GM19372 (cell line): ENCODE measurements around the gene PPARD.
A peak's percentile ranks its signal among the peaks of the same experiment; 100 is the strongest.

ENCODE experiments used
- ATAC-seq: cut with Tn5 transposase; IDR thresholded peaks from one replicate; pipeline ENCODE4 v1.9.1; 2021; ENCODE audit warnings: mild to moderate bottlenecking, low read depth, moderate library complexity; ENCODE audit not compliant: unreplicated experiment

PPARD gene

DNA sequence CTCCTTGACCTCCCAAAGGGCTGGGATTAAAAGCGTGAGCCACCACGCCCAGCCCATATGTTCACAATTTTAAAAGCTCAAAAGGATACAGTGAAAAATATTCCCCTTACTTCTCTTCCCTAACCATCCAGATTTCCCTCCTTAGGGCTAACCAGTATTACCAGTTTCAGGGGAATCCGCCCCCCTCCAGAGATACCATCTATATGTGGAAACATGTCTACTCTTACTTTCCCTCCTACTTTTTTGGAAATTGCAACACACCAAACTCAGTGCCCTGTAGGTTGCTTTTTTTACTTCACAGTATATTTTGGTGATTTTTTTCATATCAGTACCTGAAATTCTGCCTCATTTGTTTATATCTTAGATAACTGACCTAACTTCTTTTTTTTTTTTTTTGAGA, 118.9 kb downstream of the PPARD start:
- ATAC-seq: no peak

DNA sequence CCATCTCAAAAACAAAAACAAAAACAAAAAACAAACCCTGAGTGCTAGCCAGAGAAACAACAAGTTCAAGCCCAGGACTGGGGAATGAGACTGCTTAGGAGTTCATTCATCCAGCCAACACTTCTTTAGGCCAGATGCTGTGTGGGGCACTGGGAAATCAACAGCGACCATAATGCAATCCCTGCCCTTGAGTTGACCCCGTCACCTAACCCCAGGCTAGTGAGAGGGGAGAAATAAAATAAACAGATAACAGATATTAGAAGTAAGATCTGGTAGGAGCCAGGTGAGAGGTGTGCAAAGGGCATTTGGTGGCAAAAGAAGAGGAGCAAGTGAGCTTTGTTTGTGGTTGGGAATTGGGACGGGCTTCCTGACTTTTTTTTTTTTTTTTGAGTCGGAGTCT, 120.9 kb downstream of the PPARD start:
- no peak for ATAC-seq

DNA sequence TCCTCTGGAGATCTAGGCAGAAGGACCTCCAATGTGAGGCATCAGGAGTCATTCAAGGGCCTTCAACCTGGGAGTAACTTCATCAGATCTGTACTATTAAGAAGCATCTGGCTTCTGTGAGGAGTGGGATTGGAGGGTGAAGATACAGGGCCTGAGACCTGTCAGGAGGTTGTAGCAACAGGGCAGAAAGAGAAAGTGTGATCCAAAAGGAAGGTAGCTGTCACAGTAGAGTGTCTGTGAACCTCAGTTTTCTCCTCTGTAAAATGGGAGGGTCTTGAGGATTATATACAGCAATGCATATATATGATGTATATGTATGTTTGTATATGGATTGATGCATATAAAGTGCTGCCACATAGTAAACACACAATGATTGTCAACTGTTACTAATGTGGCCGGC, 123.3 kb downstream of the PPARD start:
- no peak for ATAC-seq

DNA sequence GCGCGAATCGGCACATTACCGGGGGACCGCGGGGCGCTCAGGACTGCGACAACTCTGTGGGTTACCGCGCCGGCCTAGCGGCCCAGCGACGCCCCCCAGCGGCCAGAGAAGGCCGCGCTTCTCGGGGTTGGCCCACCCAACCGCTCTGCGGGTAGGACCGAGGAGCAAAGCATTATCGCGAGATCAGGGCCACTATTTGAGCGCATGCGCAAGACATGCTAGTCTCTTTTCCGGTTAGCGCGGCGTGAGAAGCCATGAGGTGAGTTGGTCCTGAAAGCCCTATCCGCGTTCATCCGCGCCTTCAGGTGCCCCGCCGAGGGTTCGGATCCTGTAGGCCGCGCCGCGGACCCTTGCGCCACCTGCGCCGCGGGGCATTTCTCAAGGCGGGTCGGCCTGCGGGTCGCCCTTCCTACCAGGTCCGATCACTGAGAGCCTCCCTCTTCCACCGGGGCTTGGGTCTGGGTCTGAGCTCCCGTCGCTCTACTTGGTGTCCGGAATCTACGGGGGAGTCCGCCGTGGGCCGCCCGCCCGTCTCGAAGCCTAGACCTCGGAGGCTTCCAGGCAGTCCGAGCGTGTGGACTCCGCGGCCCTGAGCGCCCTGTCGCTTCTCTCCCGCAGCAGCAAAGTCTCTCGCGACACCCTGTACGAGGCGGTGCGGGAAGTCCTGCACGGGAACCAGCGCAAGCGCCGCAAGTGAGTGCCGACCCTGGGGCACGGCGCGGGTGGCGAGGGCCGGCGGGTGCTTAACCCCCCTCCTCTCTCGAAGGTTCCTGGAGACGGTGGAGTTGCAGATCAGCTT, 126.0 kb downstream of the PPARD start, which contains the start of gene RPL10A:
TSS of gene RPL10A (plus strand) at position 221 of the 799 bp plus-strand sequence. CDS start at position 255, 34 bp downstream.
- ATAC-seq: peak; percentile 83

DNA sequence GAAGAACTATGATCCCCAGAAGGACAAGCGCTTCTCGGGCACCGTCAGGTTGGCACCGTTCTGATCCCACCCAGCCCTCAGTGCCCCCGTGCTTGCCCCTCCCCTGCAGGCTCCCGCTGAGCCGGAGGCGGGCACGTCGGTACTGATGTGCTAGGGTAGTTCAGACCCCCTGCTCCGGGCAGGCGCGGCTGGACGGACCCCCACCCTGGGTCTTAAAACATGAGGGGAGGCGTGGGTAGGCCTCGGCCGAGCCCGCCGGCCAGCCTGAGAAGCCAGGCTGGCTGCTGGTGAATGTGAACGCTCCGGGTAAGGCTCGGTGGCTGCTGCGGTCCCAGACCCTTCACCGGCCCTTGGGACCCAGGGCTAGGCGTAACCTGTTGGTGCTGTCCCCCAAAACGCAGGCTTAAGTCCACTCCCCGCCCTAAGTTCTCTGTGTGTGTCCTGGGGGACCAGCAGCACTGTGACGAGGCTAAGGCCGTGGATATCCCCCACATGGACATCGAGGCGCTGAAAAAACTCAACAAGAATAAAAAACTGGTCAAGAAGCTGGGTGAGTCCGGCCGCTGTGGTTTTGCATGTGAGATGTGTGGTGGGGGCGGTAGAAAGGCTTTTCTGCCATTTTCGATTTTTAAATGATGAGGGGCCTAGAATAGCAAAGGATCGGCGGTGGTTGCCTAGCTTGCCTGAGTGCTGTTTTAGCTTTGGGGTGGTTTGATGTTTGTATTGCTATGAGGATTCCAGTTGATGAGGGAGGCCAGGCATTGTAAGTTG, 126.8 kb downstream of the PPARD start:
- no peak for ATAC-seq

DNA sequence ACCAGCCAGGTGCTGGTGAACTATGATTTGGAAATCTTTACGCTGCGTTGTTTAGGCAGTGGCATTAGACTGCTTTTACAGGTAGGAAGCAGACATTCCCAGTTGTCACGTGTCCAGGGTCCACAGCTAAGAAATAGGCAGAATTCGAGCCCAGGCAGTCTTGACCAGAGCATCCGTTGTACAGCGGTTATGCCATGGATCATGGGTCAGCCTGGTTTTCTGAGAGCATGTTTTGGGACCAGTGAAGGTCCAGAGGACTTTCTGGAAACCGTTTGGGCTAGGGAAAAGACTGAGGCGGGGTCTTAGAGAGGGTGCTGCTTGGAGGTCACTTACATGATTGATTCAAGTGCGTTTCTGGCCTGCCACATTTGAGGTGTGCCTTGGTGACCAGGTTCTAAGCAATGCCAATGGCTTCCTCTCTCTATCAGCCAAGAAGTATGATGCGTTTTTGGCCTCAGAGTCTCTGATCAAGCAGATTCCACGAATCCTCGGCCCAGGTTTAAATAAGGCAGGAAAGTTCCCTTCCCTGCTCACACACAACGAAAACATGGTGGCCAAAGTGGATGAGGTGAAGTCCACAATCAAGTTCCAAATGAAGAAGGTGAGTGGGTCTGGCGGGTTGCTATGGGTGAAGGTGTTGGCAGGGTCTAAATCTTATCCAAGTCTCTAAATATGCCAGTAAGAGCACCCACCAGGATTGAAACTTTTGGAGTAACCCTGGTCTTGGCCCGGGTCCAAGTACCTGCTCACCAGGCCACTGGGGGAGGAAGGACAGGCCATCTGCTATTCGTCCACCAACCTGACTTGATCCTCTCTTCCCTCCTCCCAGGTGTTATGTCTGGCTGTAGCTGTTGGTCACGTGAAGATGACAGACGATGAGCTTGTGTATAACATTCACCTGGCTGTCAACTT, 127.6 kb downstream of the PPARD start:
- ATAC-seq: no peak

DNA sequence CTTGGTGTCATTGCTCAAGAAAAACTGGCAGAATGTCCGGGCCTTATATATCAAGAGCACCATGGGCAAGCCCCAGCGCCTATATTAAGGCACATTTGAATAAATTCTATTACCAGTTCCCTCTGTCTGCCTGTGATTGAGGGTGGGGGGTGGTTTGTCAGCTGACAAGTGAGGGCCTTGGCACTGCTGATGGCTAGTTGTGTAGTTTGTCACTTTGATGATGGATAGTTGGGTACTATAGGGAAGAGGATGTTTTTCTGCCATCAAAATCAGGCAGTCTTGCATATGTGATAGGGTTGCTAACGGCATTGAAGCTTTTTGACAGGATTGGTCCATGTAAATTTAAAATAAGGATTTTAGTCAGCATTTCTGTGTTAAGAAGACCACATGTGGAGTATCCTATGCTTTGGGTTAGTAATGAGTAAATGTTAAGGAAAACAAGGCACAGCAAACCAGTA, 128.3 kb downstream of the PPARD start:
- no peak for ATAC-seq

DNA sequence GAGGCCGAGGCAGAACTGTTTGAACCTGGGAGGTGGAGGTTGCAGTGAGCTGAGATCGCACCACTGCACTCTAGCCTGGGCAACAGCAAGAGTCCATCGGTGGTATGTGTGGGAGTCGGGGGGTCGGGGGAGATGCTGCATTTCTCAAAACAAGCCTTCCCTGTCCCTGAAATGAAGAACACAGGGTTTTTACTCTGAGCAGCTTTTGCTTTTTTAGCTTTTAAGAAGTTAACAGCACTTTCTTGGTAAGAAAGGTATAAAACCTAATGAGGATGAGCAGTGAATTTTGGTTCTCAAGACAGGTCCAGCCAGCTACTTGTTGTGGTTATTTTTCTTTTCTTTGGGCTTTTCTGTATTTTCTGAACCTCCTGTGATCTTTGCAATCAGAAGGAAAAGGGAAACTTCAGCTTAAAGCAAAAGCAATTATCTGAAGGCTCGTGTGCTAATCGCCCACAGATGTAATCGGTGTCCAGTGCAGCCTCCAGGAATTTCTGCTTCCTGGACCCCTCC, 129.5 kb downstream of the PPARD start:
- no peak for ATAC-seq

DNA sequence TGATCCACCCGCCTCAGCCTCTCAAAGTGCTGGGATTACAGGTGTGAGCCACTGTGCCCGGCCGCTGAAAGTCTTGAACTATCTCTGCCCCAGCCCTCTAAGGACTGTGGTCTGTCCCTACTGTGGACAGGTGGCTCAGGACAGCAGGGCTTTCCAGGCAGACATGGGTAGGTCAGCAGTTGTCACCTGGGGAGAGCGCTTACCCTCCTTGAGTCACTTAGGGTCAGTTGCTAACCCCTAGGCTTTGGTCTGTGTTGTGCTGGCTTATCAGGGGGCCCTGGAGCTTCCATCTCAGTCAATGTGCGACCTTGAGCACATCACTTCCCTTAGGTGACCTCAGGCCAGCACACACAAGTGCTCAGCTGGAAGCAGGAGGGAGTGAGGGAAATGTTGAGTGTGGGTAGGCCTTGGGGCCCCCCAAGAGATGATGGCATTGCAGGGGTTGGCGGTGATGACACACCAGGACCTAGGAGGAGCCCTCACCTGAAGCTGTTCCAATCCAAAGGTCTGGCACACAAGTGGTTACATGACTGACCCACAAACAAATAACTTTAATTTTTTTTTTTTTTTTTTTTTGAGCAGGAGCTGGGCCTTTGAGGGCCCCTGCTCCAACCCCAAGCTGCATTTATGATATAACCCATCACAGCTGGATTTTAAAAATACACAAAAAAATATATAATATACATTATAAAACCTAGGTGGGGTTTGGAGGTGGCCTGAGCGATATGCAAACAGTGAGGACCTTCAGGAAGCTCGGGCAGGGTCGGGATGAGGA, 130.9 kb downstream of the PPARD start:
- no peak for ATAC-seq

DNA sequence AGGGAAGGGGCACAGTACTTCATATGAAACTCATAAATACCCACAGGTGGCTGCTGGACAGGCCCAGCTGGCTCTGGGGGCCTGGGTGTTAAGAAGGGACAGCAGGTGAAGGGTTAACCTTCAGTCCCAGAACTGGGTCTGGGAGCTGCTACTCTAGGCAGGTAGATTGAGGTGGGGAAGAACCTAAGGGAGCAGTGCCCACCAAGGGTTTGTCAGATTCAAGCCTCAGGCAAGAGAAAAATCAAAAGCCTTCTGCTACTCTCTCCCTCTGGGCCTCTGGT, 131.4 kb downstream of the PPARD start:
- no peak for ATAC-seq

DNA sequence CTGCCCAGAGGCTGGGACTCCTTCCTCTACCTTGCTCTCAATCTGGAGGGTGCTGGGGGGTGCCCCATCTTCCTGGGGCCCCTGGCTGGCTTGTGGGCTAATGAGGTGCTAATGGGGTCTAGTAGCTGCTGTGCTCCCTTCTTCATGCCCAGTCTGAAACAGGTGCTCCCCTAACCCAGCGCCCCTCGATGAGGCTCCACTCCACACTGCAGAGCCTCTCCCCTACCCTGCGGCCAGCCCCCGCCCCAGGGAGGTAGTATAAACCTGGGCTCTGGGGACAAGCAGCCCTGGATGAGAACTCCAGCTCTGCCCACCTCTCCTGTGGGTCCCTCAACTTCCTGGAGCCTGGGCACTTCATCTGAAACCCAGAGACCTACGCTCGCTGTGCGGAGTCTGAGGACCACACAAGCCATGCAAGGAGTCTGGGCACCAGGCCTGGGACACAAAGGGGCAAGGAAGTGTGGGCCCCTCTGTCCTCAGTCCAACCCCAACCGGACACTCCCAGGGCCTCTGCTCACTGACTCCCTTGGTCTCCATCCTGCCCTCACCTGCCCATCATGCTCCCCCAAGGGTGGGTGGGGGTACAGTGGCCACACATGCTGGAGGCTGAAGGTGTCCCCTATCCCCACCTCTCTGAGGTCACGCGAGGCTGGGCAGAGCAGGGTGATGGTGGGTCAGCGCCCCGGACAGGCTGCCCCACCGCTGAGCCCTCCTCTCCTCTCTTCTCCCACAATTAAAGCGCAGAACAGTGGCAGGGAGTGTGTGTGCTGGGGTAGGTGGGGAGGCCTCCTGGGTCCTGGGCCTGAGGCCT, 132.0 kb downstream of the PPARD start:
- no peak for ATAC-seq

DNA sequence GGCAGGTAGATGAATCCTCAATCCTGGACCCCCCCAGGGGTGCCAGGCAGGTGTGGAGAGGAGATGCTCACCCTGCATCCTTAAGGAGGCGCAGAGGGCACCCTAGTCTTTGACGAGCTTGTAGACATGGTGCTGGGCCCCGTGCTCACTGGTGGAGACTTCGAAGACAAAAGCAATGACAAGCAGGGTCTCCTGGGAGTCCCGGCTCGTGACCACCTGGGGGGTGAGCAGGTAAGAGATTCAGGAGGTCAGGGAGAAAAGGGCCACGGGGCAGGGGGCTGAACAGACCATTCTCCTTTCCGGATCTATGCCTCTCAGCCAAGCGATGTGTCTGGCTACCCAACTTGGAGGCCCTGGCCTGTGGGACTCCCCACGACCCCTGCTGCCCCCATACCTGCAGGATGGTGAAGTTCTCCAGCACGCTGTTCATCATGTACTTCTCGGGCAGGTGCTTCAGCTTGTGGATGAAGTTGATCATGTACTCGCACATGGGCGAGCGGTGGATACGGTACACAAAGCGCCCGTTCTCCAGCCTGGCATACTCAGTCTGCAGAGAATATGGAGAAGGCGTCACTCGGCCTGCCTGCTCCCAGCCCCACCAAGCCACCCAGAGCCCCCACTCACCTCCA, 132.7 kb downstream of the PPARD start:
- no peak for ATAC-seq

DNA sequence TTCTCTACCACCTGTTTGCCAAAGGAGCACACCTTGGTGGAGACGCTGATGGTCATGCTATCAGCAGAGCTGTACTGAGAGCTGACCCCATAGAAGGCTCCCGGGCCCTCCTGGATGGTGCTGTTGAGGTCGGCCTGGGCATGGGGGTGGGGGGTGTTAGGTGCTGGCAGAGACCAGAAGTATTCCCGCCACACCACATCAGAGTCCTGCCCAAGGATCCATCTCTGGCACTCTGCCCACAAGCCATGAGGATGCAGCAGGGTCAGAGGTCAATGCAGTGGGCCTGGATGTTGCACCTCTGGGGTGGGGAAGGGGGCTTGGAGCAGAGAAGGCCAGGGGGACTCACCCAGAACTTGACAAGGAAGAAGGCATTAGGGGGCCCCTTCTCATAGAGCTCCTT, 133.2 kb downstream of the PPARD start:
- ATAC-seq: no peak

DNA sequence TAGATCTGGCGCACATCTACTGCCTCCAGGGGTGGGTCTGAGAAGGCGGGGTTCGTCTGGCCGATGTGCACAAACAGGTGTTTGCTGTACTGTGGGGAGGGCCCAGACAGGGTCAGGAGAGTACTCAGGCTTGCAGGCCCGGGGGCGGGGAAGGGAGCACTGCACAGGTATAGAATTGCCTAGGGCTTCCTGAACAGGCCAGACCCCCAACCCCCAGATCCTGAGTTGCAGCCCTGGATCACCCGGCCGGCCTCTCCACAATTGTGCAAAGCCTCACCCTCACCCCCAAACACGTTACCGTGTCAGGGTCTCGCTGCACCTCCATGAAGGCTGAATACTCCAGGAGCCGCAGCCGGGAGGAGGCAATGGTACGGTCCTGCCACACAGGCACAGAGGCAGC, 133.6 kb downstream of the PPARD start:
- ATAC-seq: no peak

DNA sequence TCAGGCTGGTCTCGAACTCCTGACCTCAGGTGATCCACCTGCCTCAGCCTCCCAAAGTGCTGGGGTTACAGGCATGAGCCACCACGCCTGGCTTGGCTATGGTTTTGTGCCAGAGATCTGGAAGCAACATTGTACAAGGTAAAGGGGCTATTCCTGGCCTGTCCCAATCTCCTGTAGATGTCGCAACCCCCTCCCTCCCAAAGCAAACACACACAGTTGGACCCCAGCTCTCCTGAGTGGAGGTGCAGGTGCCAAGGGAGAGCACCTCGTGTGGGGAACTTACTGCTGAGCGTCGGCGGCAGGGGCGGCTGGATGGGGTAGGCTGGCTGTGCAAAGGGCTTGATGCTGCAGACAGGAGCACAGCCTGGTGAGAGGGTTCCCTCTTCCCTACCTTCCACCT, 134.7 kb downstream of the PPARD start:
- no peak for ATAC-seq
